Measurements from ENCODE around the gene CCNB3. TPM values are rescaled to one million over a fixed set of nuclear protein-coding genes. Genes with fewer than 3 reads are reported as not detected.
A peak's percentile ranks its signal among the peaks of the same experiment; 100 is the strongest.
"Not testable (repeated sequence)": the region's sequence is repeated elsewhere in the genome, so short reads cannot be mapped to it uniquely, and the experiment has no call there.

Gene CCNB3
- 0.48 TPM for total RNA-seq (ENCODE audit: insufficient read depth, low replicate concordance)

- peak; percentile 63 for DNase-seq (ENCODE audit: low spot score)
Measured at GRCh38 chrX:50204364-50204899, at the start of gene CCNB3. TSS of gene CCNB3 (plus strand) at chrX:50204765. CDS start at chrX:50285164, 80,399 bp downstream.

- no peak for DNase-seq (ENCODE audit: low spot score)
Measured at GRCh38 chrX:50157545-50158135, 46.9 kb upstream of the CCNB3 start.

- no peak for DNase-seq (ENCODE audit: low spot score)
Measured at GRCh38 chrX:50158593-50158992, 46.0 kb upstream of the CCNB3 start.

GRCh38 chrX:50161127-50161526 lies 43.4 kb upstream of the CCNB3 start:
- DNase-seq (ENCODE audit: low spot score), result no peak

GRCh38 chrX:50165727-50166126 lies 38.8 kb upstream of the CCNB3 start:
- DNase-seq (ENCODE audit: low spot score), result no peak

GRCh38 chrX:50167366-50167765 lies 37.2 kb upstream of the CCNB3 start:
- DNase-seq (ENCODE audit: low spot score), result no peak

GRCh38 chrX:50168241-50168687 lies 36.3 kb upstream of the CCNB3 start:
- no peak for DNase-seq (ENCODE audit: low spot score)

GRCh38 chrX:50169717-50170116 lies 34.8 kb upstream of the CCNB3 start:
- no peak for DNase-seq (ENCODE audit: low spot score)

GRCh38 chrX:50180073-50180940 lies 24.3 kb upstream of the CCNB3 start:
- DNase-seq (ENCODE audit: low spot score), result no peak

GRCh38 chrX:50183891-50184290 lies 20.7 kb upstream of the CCNB3 start:
- DNase-seq (ENCODE audit: low spot score), result no peak

GRCh38 chrX:50188859-50189600 lies 15.5 kb upstream of the CCNB3 start:
- DNase-seq (ENCODE audit: low spot score), result peak; percentile 68

GRCh38 chrX:50198348-50198747 lies 6.2 kb upstream of the CCNB3 start:
- DNase-seq (ENCODE audit: low spot score), result no peak

- DNase-seq (ENCODE audit: low spot score), result peak; percentile 60
Measured at GRCh38 chrX:50200907-50201306, 3.7 kb upstream of the CCNB3 start, which contains the start of gene AKAP4. TSS of gene AKAP4 (minus strand) at chrX:50201007. CDS start at chrX:50200889, 118 bp downstream.

GRCh38 chrX:50202539-50202938 lies 2.0 kb upstream of the CCNB3 start:
- DNase-seq (ENCODE audit: low spot score), result no peak

GRCh38 chrX:50206753-50207152 lies 2.2 kb downstream of the CCNB3 start:
- DNase-seq (ENCODE audit: low spot score), result no peak

GRCh38 chrX:50211510-50211909 lies 6.9 kb downstream of the CCNB3 start:
- no peak for DNase-seq (ENCODE audit: low spot score)

GRCh38 chrX:50281253-50281652 lies 76.7 kb downstream of the CCNB3 start:
- DNase-seq (ENCODE audit: low spot score), result no peak

- no peak for DNase-seq (ENCODE audit: low spot score)
Measured at GRCh38 chrX:50327235-50327634, 122.7 kb downstream of the CCNB3 start.

- not testable (repeated sequence) for DNase-seq (ENCODE audit: low spot score)
Measured at GRCh38 chrX:50332668-50333067, 128.1 kb downstream of the CCNB3 start.

GRCh38 chrX:50333308-50333707 lies 128.7 kb downstream of the CCNB3 start:
- DNase-seq (ENCODE audit: low spot score), result no peak

GRCh38 chrX:50343917-50344316 lies 139.4 kb downstream of the CCNB3 start:
- no peak for DNase-seq (ENCODE audit: low spot score)

- no peak for DNase-seq (ENCODE audit: low spot score)
Measured at GRCh38 chrX:50372966-50373365, 168.4 kb downstream of the CCNB3 start.

All from umbilical cord (tissue), 2 donors.